ENCODE measurements around the gene SRPK2. TPM values are rescaled to one million over a fixed set of nuclear protein-coding genes. Genes with fewer than 3 reads are reported as not detected.

Gene SRPK2
- total RNA-seq, 1 donor from 2014 or later = 70.5 TPM

DNA sequence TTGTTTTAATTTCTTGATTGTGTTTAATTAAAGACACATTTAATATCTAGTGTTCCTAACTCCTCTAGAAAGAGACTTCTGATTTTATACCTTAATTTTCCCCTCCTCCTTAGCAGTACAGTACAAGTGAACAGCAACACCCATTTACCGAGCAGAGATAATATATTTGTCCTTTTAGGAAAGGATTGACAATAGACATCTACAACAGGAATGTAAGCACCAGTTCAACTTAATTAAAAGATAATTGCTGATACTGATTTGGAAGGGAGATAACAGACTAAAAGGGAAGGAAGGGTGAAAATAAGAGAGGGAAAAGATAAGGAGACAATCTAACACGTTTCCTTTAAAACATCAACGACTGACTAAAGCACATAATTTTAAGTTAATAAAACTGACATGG, 119.3 kb downstream of the SRPK2 start:
- peaks cover 19% of the 10 kb centered on the region for H3K4me1 Mint-ChIP-seq (ENCODE audit: unreplicated experiment)
- no peak for DNase-seq (ENCODE audit: low spot score)
- H3K27me3 Mint-ChIP-seq (ENCODE audit: unreplicated experiment) = peaks cover 1% of the 10 kb centered on the region
- H3K4me3 Mint-ChIP-seq (ENCODE audit: unreplicated experiment) = peak overlapping the region; percentile 2
- H3K36me3 Mint-ChIP-seq (ENCODE audit: low read depth, unreplicated experiment) = no peaks in the 10 kb centered on the region
- no peaks in the 10 kb centered on the region for H3K9me3 Mint-ChIP-seq (ENCODE audit: unreplicated experiment)
- TF ChIP-seq, protein P1, sequence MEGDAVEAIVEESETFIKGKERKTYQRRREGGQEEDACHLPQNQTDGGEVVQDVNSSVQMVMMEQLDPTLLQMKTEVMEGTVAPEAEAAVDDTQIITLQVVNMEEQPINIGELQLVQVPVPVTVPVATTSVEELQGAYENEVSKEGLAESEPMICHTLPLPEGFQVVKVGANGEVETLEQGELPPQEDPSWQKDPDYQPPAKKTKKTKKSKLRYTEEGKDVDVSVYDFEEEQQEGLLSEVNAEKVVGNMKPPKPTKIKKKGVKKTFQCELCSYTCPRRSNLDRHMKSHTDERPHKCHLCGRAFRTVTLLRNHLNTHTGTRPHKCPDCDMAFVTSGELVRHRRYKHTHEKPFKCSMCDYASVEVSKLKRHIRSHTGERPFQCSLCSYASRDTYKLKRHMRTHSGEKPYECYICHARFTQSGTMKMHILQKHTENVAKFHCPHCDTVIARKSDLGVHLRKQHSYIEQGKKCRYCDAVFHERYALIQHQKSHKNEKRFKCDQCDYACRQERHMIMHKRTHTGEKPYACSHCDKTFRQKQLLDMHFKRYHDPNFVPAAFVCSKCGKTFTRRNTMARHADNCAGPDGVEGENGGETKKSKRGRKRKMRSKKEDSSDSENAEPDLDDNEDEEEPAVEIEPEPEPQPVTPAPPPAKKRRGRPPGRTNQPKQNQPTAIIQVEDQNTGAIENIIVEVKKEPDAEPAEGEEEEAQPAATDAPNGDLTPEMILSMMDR (IDR thresholded peaks at IDR 0.05; ENCODE audit: unreplicated experiment) = no peak
- H3K27ac Mint-ChIP-seq (ENCODE audit: unreplicated experiment) = peak overlapping the region; percentile 39

DNA sequence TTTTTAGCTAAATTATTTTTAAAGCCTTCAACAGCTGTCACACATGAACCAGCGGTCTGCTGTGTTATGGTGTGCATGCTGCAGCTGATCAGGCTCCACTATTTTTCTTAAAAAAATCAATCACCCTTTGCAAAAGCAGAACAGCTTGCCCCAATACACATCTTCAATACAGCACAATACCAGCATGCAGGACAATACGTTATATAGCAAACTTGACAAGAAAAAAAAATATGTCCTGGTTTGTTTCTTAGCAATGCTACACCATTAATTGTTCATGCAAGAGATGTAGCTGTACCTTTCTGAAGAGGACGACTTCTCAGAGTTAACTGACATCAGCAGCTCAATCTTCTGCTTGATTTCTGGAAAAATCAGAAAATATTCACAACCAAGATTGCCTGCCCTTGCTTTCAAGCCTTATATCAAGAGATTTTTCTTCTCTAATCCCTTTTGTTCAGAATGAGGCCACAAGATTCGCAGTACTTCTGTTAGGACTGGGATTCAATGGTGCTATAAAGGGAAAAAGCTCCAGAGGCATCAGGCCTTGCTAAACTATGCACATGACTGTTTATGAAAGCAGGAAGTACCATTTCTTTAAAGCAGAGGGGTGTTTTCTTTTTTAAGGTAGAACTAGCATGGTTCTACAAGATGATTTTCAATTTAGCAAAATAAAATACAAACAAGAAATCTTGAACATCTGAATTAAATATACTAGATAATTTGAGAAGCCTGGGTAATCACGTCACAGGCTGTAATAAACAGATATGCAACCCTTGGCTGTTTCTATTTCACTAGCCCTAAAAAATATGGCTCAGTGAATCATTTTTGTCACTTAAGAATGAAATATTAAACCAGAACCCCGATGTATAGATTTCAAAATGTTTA, 120.0 kb downstream of the SRPK2 start:
- Mint-ChIP-seq H3K9me3 (ENCODE audit: unreplicated experiment) (no peaks in the 10 kb centered on the region), H3K36me3 (ENCODE audit: low read depth, unreplicated experiment) (no peaks in the 10 kb centered on the region), H3K27me3 (ENCODE audit: unreplicated experiment) (peaks cover 1% of the 10 kb centered on the region), H3K4me3 (ENCODE audit: unreplicated experiment) (peak overlapping the region; percentile 2), H3K27ac (ENCODE audit: unreplicated experiment) (peak overlapping the region; percentile 39), H3K4me1 (ENCODE audit: unreplicated experiment) (peaks cover 19% of the 10 kb centered on the region)
- DNase-seq (ENCODE audit: low spot score) = no peak
- TF ChIP-seq, protein P1 (IDR thresholded peaks at IDR 0.05; ENCODE audit: unreplicated experiment) = no peak

DNA sequence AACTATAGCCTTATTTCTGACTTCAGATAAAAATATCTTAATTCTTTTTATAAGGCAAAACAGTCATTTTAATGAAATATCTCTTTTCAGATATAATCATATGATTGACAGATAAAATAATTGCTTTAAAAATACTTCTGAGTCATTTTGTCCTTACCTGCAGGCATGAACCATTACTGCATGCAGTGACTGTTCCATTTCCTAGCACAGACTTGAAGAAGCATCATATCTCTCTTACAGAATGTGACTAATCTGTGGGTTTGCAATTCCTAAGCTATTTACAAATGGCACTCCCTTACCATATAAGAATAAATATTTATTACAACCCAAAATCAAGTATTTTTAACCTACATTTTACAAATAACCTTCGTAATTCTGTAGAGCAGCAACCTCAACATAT, 120.7 kb downstream of the SRPK2 start:
- Mint-ChIP-seq H3K27me3 (ENCODE audit: unreplicated experiment) (peaks cover 1% of the 10 kb centered on the region), H3K4me1 (ENCODE audit: unreplicated experiment) (peaks cover 19% of the 10 kb centered on the region), H3K36me3 (ENCODE audit: low read depth, unreplicated experiment) (no peaks in the 10 kb centered on the region), H3K27ac (ENCODE audit: unreplicated experiment) (no peak overlapping the region), H3K9me3 (ENCODE audit: unreplicated experiment) (no peaks in the 10 kb centered on the region), H3K4me3 (ENCODE audit: unreplicated experiment) (no peak overlapping the region)
- DNase-seq (ENCODE audit: low spot score) = no peak
- TF ChIP-seq, protein P1 (IDR thresholded peaks at IDR 0.05; ENCODE audit: unreplicated experiment) = no peak

DNA sequence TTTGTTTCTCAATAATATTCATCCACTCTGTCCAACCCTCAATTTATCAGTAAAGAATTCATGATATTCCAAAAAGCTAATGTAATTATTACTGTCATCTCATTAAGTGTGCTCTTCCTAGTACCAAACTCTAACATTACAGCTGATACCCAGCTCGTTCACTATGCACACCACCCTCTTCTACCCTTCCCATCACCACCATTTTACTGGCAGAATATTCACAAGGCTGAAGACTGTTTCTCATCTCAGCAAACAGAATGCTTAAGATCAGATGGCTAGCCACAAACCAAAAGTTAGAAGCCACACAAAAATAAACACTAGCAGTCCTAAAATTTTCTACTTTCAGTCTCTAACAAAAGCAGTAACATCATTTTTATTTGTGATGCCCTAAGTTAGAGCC, 121.5 kb downstream of the SRPK2 start:
- H3K4me3 Mint-ChIP-seq (ENCODE audit: unreplicated experiment) = no peak overlapping the region
- no peak for DNase-seq (ENCODE audit: low spot score)
- H3K36me3 Mint-ChIP-seq (ENCODE audit: low read depth, unreplicated experiment) = no peaks in the 10 kb centered on the region
- TF ChIP-seq, protein P1 (IDR thresholded peaks at IDR 0.05; ENCODE audit: unreplicated experiment) = no peak
- H3K27me3 Mint-ChIP-seq (ENCODE audit: unreplicated experiment) = no peaks in the 10 kb centered on the region
- peaks cover 22% of the 10 kb centered on the region for H3K4me1 Mint-ChIP-seq (ENCODE audit: unreplicated experiment)
- H3K9me3 Mint-ChIP-seq (ENCODE audit: unreplicated experiment) = no peaks in the 10 kb centered on the region
- H3K27ac Mint-ChIP-seq (ENCODE audit: unreplicated experiment) = no peak overlapping the region

DNA sequence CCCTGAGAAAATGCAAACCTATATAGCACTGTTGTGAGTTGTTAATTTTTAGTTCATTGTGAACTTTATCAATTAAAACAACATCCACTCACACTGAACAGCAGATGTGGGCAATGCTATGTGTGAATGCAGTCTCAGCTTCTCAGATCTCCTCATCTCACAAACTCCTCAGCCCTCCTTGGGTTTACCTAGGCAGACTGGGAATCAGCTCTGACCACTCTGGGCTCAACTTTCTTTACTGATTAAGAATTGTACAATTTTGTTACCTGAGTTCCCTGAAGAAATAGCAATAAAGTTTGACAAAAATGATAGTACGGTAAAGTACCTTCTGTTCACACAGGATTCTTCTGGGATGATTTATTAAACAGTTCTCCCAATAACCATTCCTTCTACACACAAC, 124.0 kb downstream of the SRPK2 start:
- TF ChIP-seq, protein P1 (IDR thresholded peaks at IDR 0.05; ENCODE audit: unreplicated experiment) = no peak
- Mint-ChIP-seq H3K36me3 (ENCODE audit: low read depth, unreplicated experiment) (no peaks in the 10 kb centered on the region), H3K4me1 (ENCODE audit: unreplicated experiment) (peaks cover 25% of the 10 kb centered on the region), H3K27ac (ENCODE audit: unreplicated experiment) (no peak overlapping the region), H3K27me3 (ENCODE audit: unreplicated experiment) (no peaks in the 10 kb centered on the region), H3K9me3 (ENCODE audit: unreplicated experiment) (no peaks in the 10 kb centered on the region), H3K4me3 (ENCODE audit: unreplicated experiment) (no peak overlapping the region)
- DNase-seq (ENCODE audit: low spot score) = no peak

All from endothelial cell (in vitro differentiated cells).